Measurements from ENCODE around the gene PCK2.
A peak's percentile ranks its signal among the peaks of the same experiment; 100 is the strongest.

GRCh38 chr14:24058260-24058950, 35.7 kb upstream of the PCK2 start:
- TF ChIP-seq CTCF (IDR thresholded peaks at IDR 0.05) (peak; percentile 68 to 93 (median 84)), POLR2A (IDR thresholded peaks at IDR 0.05) (no peak)
